Nephron (organoid): Measurements from ENCODE around the gene TPSAB1.
"Not testable (repeated sequence)": the region's sequence is repeated elsewhere in the genome, so short reads cannot be mapped to it uniquely, and the experiment has no call there.

Experiments used
- H3K27ac Mint-ChIP-seq, 3 experiments: 2 replicates each; pipeline ENCODE4 v1.8.0; 2020; ENCODE audit warnings: mixed read lengths in 3 of 3, mild to moderate bottlenecking in 2 of 3, moderate library complexity in 1 of 3
- H3K27me3 Mint-ChIP-seq: 2 replicates; pipeline ENCODE4 v1.8.0; 2021; ENCODE audit warnings: low read depth, mild to moderate bottlenecking, moderate library complexity, mixed read lengths
- H3K36me3 Mint-ChIP-seq: 2 replicates; pipeline ENCODE4 v1.8.0; 2020; ENCODE audit warnings: low read depth, mixed read lengths
- H3K4me1 Mint-ChIP-seq: 2 replicates; pipeline ENCODE4 v1.8.0; 2020; ENCODE audit warnings: mixed read lengths
- H3K4me3 Mint-ChIP-seq, 3 experiments: 2 replicates each; pipeline ENCODE4 v1.8.0; 2020; ENCODE audit warnings: mild to moderate bottlenecking in 3 of 3, mixed read lengths in 3 of 3, moderate library complexity in 2 of 3
- H3K9me3 Mint-ChIP-seq: 2 replicates; pipeline ENCODE4 v1.8.0; 2020; ENCODE audit warnings: mixed read lengths
- CTCF ChIP-seq, 3 experiments: fragments of 200-600 bp; sonication (generic); IDR thresholded peaks; one replicate each; pipeline ENCODE4 v1.5.0; 2021; ENCODE audit warnings: antibody characterized with exemption in 3 of 3; ENCODE audit not compliant: unreplicated experiment in 3 of 3

TPSAB1 gene

GRCh38 chr16:1263591-1264344 lies 23.3 kb downstream of the TPSAB1 start:
- Mint-ChIP-seq H3K4me3 (no peak overlapping the region), H3K27ac (peak overlapping the region in 1 of 3 experiments; percentile 2), H3K9me3 (peaks cover 3% of the 10 kb centered on the region), H3K27me3 (peaks cover 40% of the 10 kb centered on the region), H3K4me1 (peaks cover 7% of the 10 kb centered on the region), H3K36me3 (no peaks in the 10 kb centered on the region)
- TF ChIP-seq CTCF (IDR thresholded peaks at IDR 0.05; ENCODE audit: unreplicated experiment in 3 of 3) = no peak

GRCh38 chr16:1264345-1265089 lies 24.0 kb downstream of the TPSAB1 start:
- Mint-ChIP-seq H3K9me3 (peaks cover 6% of the 10 kb centered on the region), H3K4me3 (peak overlapping the region in 1 of 3 experiments; percentile 11), H3K4me1 (peaks cover 7% of the 10 kb centered on the region), H3K27ac (peak overlapping the region in 1 of 3 experiments; percentile 2), H3K27me3 (peaks cover 40% of the 10 kb centered on the region), H3K36me3 (no peaks in the 10 kb centered on the region)
- TF ChIP-seq CTCF (IDR thresholded peaks at IDR 0.05; ENCODE audit: unreplicated experiment in 3 of 3) = no peak

GRCh38 chr16:1265090-1265630 lies 24.7 kb downstream of the TPSAB1 start:
- TF ChIP-seq CTCF (IDR thresholded peaks at IDR 0.05; ENCODE audit: unreplicated experiment in 3 of 3) = no peak
- Mint-ChIP-seq H3K27me3 (peaks cover 42% of the 10 kb centered on the region), H3K4me3 (no peak overlapping the region), H3K9me3 (peaks cover 6% of the 10 kb centered on the region), H3K36me3 (no peaks in the 10 kb centered on the region), H3K4me1 (peaks cover 11% of the 10 kb centered on the region), H3K27ac (no peak overlapping the region)

GRCh38 chr16:1265826-1266225 lies 25.3 kb downstream of the TPSAB1 start:
- peaks cover 18% of the 10 kb centered on the region for H3K4me1 Mint-ChIP-seq
- H3K27me3 Mint-ChIP-seq = peaks cover 37% of the 10 kb centered on the region
- H3K9me3 Mint-ChIP-seq = peaks cover 6% of the 10 kb centered on the region
- H3K4me3 Mint-ChIP-seq = no peak overlapping the region
- no peak overlapping the region for H3K27ac Mint-ChIP-seq
- TF ChIP-seq CTCF (IDR thresholded peaks at IDR 0.05; ENCODE audit: unreplicated experiment in 3 of 3) = no peak
- no peaks in the 10 kb centered on the region for H3K36me3 Mint-ChIP-seq

GRCh38 chr16:1269418-1269817 lies 28.9 kb downstream of the TPSAB1 start:
- H3K36me3 Mint-ChIP-seq, H3K9me3 Mint-ChIP-seq, H3K4me3 Mint-ChIP-seq: not testable (repeated sequence)
- peak overlapping the region in 1 of 3 experiments; percentile 81 for H3K27ac Mint-ChIP-seq
- peaks cover 21% of the 10 kb centered on the region for H3K4me1 Mint-ChIP-seq
- peaks cover 28% of the 10 kb centered on the region for H3K27me3 Mint-ChIP-seq

- Mint-ChIP-seq H3K27me3 (peaks cover 36% of the 10 kb centered on the region), H3K27ac (peak overlapping the region in 1 of 3 experiments; percentile 56), H3K4me1 (peaks cover 33% of the 10 kb centered on the region), H3K9me3 (peaks cover 2% of the 10 kb centered on the region), H3K4me3 (peak overlapping the region in 1 of 3 experiments; percentile 32), H3K36me3 (no peaks in the 10 kb centered on the region)
- no peak for TF ChIP-seq CTCF (IDR thresholded peaks at IDR 0.05; ENCODE audit: unreplicated experiment in 3 of 3)
Measured at GRCh38 chr16:1271380-1271723, 30.8 kb downstream of the TPSAB1 start.

- Mint-ChIP-seq H3K4me3 (peak overlapping the region in 1 of 3 experiments; percentile 32), H3K4me1 (peaks cover 33% of the 10 kb centered on the region), H3K27ac (peak overlapping the region in 1 of 3 experiments; percentile 77), H3K27me3 (peaks cover 34% of the 10 kb centered on the region)
- not testable (repeated sequence) for H3K9me3 Mint-ChIP-seq, H3K36me3 Mint-ChIP-seq
Measured at GRCh38 chr16:1271724-1272413, 31.4 kb downstream of the TPSAB1 start.
